GM12891 (cell line): ENCODE data around the gene RNF166.

Experiments used
- POLR2A ChIP-seq: IDR thresholded peaks from 2 replicates; pipeline ENCODE4 v1.6.1; 2011; ENCODE audit warnings: low read depth, low read length, control low read depth
- POLR2AphosphoS5 ChIP-seq: IDR thresholded peaks from 2 replicates; pipeline ENCODE4 v1.6.1; 2011; ENCODE audit warnings: low read depth, low read length, control low read depth
- TAF1 ChIP-seq: IDR thresholded peaks from 2 replicates; pipeline ENCODE4 v1.6.1; 2011; ENCODE audit warnings: low read depth, low read length, control low read depth

DNA sequence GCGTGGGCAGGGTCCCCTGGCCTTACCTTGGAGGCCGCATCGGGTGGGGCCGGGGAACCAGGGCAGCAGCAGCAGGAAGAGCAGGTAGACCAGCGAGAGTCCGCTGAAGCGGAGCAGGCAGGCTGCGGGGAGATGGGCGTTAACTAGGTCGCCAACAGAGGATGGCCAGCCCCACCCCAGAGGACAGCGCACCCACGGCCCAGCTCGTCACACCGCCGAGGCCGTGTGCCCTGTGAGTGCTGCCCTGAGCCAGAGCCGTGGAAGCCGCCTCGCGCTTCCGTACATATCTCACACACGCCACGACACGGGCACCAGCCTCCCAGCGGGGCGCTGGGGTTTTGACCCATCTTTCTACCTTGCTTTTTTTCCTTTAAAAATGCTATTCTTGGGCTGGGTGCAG, 43.1 kb upstream of the RNF166 start:
- no peak for TF ChIP-seq POLR2A
- TF ChIP-seq TAF1 = no peak
- no peak for TF ChIP-seq POLR2AphosphoS5
